GM10847 (cell line): ENCODE data around the gene ATG5.

ENCODE experiments used
- POLR2A ChIP-seq: IDR thresholded peaks from 2 replicates; pipeline ENCODE4 v1.6.1; 2011; ENCODE audit not compliant: insufficient read length; ENCODE audit errors: extremely low read depth

The ATG5 gene

GRCh38 chr6:106141441-106142237 lies 183.9 kb downstream of the ATG5 start:
- no peak for TF ChIP-seq POLR2A

DNA sequence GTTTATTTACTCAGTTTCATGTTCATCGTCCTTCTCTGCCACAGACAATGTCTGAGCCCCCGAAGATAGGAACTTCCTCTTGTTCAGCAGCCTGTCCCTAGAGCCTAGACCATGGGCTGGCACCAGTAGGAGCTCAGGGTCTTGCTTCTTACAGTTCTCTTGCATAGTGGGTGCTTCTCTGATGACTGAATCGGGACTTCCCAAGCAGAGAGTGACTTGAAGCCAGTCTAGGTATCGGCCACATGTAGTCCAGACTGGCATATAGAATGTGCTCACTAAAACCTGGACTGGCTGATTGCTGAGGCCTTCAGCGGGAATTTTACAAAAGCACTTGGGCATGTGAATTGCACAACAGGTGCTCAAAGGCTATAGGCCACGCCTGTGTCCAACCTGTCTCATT lies 187.4 kb downstream of the ATG5 start:
- no peak for TF ChIP-seq POLR2A

GRCh38 chr6:106136845-106137244 lies 188.7 kb downstream of the ATG5 start:
- TF ChIP-seq POLR2A: no peak

GRCh38 chr6:106135911-106136571 lies 189.5 kb downstream of the ATG5 start:
- no peak for TF ChIP-seq POLR2A

DNA sequence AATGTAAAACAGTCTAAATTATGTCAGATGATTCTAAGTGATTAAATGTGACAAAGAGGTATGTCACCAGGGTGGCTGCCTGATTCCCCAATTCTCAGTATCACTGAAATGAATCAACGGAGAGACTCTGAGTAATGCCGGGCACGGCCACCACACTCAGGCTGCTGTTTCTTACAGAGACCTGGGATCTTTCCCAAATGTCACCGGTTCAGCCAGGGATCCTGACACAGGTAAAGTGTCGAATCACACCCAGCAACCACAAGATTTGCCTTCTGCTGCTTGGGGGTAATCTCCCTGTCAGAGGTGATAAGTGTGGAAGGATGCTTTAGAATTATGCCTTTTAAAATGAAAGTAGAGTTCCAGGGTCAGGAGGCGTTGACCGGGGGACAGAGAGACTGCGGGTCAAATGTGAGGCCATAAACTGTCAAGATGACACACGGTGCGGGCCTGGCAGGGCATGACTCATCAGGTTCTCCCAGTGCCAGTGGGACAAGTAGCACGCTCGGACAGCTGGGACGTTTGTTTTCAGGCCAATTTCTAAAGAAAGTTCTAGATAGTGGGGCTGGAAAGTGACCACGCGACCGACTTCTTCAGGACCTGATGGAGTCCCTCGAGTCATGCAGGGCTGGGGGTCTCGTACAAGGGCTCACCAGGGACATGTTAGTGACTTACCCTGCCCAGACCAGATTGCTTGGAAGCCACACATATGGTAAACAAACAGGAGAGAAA lies 190.5 kb downstream of the ATG5 start:
- no peak for TF ChIP-seq POLR2A
